Esophagus muscularis mucosa (tissue), 3 donors: ENCODE results near the gene ZNHIT6.

Source experiments
- POLR2A ChIP-seq: fragments of 450-650 bp; IDR thresholded peaks from one replicate; pipeline ENCODE4 v1.6.1; 2017; ENCODE audit warnings: antibody characterized with exemption, moderate library complexity, mild to moderate bottlenecking, low read depth
- POLR2AphosphoS5 ChIP-seq, 2 donors: sonication (generic); formaldehyde crosslinking; IDR thresholded peaks; one replicate each; pipeline ENCODE4 v1.6.1; 2017; ENCODE audit warnings: antibody characterized with exemption in 2 of 2
- TF ChIP-seq, protein P1 (sequence below), 3 experiments: fragments of 200-600 bp in 2 of 3; fragments of 450-650 bp in 1 of 3; sonication (generic) in 2 of 3; IDR thresholded peaks; one replicate each; pipeline ENCODE4 v1.5.1; 2017 to 2019; ENCODE audit warnings: antibody characterized with exemption in 3 of 3, mild to moderate bottlenecking in 2 of 3, moderate library complexity in 1 of 3

DNA sequence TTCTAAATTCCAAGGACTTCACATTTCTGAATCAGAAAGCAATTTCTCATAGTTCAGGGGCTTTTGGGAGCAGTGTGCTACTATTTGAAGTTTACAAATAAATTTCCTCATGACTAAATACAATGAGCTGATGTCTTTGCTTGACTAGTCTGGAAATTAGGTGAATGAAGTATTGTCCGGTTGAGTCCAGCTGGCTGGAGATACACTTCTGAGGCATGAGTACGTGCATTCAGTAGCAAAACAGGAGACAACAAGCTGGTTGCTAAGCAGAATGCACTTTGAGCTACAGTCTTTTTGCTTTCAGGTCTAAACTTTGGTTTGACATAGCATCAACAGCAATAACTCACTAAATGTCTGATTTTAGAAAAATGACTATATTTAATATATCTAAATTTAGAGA is 27.1 kb downstream of the ZNHIT6 start:
- TF ChIP-seq, protein P1, sequence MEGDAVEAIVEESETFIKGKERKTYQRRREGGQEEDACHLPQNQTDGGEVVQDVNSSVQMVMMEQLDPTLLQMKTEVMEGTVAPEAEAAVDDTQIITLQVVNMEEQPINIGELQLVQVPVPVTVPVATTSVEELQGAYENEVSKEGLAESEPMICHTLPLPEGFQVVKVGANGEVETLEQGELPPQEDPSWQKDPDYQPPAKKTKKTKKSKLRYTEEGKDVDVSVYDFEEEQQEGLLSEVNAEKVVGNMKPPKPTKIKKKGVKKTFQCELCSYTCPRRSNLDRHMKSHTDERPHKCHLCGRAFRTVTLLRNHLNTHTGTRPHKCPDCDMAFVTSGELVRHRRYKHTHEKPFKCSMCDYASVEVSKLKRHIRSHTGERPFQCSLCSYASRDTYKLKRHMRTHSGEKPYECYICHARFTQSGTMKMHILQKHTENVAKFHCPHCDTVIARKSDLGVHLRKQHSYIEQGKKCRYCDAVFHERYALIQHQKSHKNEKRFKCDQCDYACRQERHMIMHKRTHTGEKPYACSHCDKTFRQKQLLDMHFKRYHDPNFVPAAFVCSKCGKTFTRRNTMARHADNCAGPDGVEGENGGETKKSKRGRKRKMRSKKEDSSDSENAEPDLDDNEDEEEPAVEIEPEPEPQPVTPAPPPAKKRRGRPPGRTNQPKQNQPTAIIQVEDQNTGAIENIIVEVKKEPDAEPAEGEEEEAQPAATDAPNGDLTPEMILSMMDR (IDR thresholded peaks at IDR 0.05): no peak
- TF ChIP-seq POLR2A (no peak), POLR2AphosphoS5 (IDR thresholded peaks at IDR 0.05) (no peak)
